Hypothalamus (tissue), 51 donors: Measurements from ENCODE around the gene MYO19.
"Not testable (repeated sequence)": the region's sequence is repeated elsewhere in the genome, so short reads cannot be mapped to it uniquely, and the experiment has no call there.

Source experiments
- DNase-seq, 51 donors: peaks; one replicate each; lab custom pipeline; 2025; lab: John Stamatoyannopoulos, UW

MYO19 gene

DNA sequence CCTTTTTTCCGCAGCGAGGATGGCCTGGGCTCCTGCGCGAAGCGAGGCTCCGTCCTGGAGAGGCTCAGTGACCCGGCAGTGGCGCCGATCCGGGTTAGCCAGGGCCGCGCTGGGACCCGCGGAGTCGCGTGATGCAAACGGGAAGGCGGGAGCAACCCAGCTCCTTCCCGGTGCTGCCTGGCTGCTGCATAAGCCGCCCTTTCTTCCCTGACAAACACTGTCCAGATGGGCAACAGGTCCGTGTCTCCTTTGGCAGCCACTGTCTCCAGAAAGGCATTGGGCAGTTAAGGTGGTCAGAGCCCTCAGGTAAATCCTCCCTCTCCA is 69.9 kb downstream of the MYO19 start:
- no peak for DNase-seq

DNA sequence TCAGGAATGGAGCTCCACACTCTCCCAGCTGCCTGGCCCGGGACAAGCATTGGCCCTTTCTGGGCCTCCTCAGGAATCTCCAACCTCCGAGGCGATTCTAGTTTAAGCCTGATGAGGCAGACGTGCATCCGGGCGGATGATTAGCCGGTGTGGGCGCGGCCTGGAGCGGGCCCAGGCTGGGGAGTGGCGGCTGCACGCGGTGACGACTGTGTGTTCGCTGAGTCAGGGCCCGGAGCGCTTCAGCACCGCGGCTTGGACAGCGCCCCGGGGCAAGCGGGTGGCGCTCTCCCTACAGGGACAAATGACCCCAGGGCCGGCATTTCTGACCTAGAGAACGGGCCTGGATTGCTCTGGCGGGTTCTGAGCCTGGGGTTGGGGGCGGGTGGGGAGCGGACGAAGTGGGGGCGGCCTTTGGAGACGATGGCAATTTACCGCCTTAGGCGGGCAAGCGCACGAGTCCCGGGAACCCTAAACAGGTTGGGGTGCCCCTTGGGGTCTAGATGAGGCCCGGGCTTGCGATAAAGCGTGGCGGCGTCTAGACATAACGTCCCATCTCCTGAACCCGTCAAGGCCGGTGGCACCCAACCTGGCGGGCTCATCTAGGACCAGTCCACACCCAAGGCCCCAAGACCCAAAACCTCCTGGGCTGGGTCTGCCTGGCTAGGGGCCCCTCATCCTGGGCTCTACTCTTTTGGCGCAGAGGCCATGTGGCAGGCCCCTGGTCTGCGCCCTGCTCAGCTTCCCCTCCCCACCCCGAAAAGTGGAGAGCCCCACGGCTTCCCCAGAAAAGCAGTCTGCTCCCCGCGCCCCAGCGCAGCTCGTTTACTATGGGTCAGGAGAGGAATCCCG is 70.5 kb downstream of the MYO19 start:
- peak in 4 of 51 donors; percentile 4 to 70 (median 18) for DNase-seq

DNA sequence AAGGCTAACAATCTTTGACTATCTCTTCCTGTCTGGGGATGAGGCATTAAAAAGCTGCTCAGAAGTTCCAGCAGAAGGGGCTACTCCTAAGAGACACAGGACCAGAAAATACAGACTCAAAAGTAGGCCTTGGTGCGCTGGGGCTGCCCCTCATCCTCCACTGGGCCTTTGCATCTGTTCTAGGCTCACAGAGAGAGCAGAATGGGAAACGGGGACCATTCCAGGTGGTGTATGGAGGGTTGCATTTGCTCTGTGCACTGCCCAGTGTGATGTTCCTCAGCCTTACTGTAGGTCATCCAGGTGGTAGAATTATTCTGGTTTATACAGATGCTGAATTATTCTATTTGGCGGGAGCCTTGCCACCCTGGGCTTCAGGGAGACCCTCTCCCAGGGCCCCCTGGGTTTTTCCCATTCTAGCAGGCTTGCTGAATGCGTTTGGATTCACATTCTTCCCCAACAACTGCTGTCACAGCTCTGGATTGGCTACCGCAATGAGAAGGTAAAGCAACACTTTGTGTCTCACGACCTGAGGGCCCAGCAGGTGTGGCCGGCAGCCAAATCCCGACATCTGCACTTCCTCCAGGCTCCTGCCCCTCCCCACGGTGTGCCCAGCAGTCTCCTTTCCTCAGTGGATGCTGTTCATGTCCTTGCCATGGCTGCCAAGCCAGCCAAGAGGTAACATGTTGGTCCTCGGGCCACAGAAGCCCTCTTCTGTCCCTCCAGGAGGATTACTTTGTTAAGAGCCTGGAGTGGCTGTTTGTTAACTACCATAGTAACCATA is 73.1 kb downstream of the MYO19 start:
- DNase-seq: no peak

DNA sequence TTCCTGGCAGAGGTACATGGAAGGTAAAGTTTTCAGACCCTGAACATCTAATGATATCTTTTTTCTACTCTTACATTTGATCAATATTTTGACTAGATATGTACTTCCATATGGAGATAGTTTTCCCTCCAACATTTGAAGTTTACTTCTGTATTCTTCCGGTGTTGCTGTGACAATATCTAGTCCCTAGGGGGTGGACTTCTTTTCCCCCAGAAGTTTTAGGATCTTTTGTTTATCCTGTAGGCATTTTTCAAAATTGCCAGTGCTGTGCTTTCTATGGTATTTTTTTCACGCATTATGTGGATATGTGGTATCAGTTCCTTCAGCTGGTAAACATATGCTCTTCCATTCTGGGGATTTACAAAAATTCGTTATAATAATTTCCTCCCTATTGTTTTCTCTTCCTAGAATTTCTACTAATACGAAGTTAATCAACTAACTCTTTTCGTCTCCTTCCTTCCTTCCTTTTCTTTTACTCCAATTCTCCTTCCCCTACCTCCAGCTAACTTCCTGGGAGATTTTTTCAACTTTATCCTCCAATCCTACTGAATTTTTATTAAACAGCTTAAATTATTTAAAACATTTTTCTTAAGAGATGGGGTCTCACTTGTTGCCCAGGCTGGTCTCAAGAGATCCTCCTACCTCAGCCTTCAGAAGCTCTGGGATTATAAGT is 74.3 kb downstream of the MYO19 start:
- DNase-seq: no peak

DNA sequence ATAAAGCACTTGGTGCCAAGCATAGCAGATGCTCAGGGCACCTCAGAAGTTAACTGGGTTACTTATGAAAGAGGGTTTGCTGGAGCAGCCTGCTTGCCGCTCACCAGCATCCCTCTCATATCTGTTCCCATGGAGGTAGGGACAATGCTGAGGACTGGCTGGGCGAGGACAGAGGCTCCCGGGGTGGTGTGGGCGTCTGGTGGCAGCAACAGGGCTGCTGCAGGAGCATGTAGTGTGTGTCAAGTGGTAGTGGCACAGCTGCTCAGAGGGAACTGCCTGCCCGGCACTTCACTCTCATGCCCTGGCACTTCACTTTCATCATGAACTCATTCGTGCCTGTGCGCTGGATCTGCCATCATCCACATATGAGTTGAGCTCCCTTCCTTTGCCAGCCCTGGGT is 75.1 kb downstream of the MYO19 start:
- DNase-seq: no peak

DNA sequence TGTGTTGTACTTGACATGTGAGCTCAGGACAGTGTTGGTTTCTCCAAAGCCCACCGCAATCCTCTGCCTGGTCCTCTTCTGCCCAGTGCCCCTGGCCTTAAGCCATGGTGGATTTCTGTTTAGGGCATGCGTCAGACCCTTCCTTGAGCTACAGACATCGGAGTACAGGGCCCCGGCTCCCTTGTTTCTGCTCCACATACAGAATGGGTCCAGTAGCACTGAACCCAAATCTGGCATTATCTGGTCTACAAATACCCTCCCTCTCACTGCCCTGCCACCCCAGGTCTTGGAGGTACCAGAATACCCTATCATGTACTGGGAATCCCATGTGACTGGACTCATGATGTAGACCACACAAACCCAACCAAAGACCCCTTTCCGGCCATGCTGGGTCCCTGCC is 75.6 kb downstream of the MYO19 start:
- DNase-seq: no peak

DNA sequence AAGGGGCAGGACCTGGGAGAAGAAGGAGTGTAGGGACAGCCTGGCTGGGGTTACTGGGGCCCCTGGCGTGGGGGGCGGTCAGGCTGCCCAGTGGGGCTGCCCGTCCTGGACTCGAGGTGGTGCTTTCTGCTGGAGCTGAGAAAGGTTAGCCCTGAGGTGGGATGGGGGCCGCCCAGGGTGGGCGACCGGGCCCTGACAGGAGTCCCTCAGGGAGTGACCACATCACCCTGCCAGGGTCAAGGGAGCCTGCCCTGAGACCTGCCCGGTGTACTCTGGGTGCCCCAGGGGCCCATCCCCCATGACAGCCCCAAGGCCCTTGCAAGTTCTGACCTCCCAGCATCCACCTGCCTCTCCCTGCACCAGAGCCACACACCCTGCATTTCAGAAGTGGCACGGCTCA is 77.0 kb downstream of the MYO19 start:
- not testable (repeated sequence) for DNase-seq

DNA sequence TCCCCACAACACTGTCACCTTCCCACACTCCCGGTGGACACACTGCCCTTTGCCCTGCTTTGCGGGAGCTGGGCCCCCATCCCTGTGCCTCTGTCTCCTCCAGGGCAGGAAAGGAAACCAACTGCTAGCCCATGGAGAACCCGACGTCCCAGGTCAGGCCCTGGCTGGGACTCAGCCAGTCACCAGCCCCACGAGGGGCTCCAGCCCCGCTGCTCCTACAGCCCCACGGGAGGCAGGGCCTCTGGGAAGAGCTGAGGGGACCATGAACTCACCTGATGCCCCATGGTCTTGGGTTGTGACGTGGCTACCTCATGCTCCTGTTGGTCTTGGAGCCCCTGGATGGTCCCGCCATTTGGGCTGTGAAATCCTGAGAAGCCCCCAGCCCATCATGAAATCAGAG is 81.8 kb downstream of the MYO19 start:
- not testable (repeated sequence) for DNase-seq

DNA sequence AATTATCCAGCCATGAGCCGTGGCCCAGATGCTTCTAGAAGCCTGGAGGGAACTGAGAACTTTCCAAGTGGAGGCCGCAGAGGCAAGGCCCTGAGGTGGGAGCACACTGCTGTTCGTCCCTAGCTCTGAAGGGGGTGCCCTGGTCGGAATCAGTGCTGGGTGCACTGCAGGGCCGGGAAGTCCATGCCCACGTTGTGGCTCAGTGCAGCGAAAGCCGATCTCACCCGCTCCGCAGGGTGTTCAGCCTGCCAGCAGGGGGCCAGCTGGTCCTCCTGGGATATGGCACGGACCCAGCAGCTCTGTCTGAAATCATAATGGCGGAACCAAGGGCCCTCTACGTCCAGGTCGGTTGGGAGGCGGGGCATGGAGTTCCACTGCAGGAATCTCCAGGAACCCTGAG is 84.7 kb downstream of the MYO19 start:
- DNase-seq: not testable (repeated sequence)
